Measurements from ENCODE around the gene CBX4. TPM values are rescaled to one million over a fixed set of nuclear protein-coding genes. Genes with fewer than 3 reads are reported as not detected.

Gene CBX4
- total RNA-seq, 4 donors from 2014 or later, result 3.0 to 9.0 (median 5.3) TPM

DNA sequence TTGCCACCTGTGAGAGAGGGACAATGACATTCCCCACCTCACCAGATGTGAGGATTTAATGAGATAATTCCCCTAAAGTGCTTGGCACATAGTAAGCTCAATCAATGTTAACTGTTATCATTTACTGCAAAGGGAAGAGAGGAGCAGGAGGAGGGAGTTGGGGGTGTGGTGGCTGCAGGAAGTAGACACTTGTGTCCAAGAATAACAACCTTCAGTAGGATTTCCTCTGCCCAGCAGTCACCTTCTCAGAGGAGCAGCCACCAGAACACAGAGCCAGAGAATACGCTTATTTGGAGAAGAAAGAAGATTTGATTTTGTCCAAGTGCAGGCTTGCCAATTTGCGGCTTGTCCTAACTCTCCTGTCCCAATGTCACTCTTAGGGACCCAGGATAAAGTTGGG, 10.2 kb downstream of the CBX4 start:
- TF ChIP-seq POLR2A (IDR thresholded peaks at IDR 0.05), result no peak
- TF ChIP-seq, protein P1, sequence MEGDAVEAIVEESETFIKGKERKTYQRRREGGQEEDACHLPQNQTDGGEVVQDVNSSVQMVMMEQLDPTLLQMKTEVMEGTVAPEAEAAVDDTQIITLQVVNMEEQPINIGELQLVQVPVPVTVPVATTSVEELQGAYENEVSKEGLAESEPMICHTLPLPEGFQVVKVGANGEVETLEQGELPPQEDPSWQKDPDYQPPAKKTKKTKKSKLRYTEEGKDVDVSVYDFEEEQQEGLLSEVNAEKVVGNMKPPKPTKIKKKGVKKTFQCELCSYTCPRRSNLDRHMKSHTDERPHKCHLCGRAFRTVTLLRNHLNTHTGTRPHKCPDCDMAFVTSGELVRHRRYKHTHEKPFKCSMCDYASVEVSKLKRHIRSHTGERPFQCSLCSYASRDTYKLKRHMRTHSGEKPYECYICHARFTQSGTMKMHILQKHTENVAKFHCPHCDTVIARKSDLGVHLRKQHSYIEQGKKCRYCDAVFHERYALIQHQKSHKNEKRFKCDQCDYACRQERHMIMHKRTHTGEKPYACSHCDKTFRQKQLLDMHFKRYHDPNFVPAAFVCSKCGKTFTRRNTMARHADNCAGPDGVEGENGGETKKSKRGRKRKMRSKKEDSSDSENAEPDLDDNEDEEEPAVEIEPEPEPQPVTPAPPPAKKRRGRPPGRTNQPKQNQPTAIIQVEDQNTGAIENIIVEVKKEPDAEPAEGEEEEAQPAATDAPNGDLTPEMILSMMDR (IDR thresholded peaks at IDR 0.05 in 4 of 5, conservative IDR thresholded peaks at IDR 0.05 in 1 of 5), result no peak
- H3K4me1 ChIP-seq, result peaks cover 5 to 14% of the 10 kb centered on the region in 2 donors
- in situ Hi-C loops (cut with MboI; ENCODE audit: low sequenced_read_pairs in 4 of 4), result no loop called here

DNA sequence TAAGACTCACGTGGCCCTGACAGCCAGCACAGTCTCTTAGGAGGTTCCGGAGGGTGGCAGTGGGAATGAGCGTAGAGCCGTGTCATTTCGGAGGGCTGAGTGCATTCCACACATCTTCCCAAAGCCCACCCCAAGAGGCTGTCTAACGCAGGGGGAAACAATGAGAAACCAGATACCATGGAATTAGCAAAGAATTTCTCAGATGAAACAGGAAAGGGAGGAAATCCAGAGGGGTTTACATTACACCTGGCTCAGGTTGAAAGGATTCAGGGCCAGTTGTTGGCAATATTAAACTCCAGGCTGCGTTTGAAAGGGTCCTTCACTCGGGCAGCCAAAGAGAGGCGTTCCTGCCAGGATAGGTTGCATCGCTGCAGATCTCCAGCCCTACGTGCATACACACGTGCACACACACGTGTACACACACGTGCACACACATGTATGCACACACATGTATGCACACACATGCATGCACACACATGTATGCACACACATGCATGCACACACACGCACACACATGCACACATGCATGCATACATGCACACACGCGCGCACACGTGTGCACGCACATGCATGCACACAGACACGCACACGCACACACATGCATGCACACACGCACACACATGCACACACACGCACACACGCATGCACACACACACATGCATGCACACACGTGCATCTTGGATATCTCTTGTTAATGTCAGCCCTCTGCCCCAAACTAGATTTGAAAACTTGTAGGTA, 12.2 kb downstream of the CBX4 start:
- no peaks in the 10 kb centered on the region for H3K9me3 ChIP-seq
- ATAC-seq, result no peak
- in situ Hi-C loops (cut with MboI; ENCODE audit: low sequenced_read_pairs in 4 of 4) (no loop called here), intact Hi-C loops (cut with DNase I; ENCODE audit: low total_unique reads) (no loop called here)
- H3K36me3 ChIP-seq, result no peaks in the 10 kb centered on the region
- peaks cover 11 to 19% (median 14%) of the 10 kb centered on the region in 3 donors for H3K27me3 ChIP-seq
- no peak overlapping the region for H3K27ac ChIP-seq
- TF ChIP-seq, protein P1 (IDR thresholded peaks at IDR 0.05 in 4 of 5, conservative IDR thresholded peaks at IDR 0.05 in 1 of 5), result no peak
- no peak for TF ChIP-seq POLR2A (IDR thresholded peaks at IDR 0.05)
- DNase-seq, result no peak
- H3K4me3 ChIP-seq, result no peak overlapping the region
- H3K4me1 ChIP-seq, result peaks cover 5% of the 10 kb centered on the region in 2 donors

More for the DNA sequence above, 10.2 kb downstream of the CBX4 start:
- H3K27me3 ChIP-seq, result peaks cover 19 to 25% (median 23%) of the 10 kb centered on the region in 3 donors
- H3K4me3 ChIP-seq, result no peak overlapping the region
- DNase-seq, result no peak
- intact Hi-C loops (cut with DNase I; ENCODE audit: low total_unique reads), result no loop called here
- no peaks in the 10 kb centered on the region for H3K9me3 ChIP-seq
- no peak overlapping the region for H3K27ac ChIP-seq
- no peaks in the 10 kb centered on the region for H3K36me3 ChIP-seq
- ATAC-seq, result no peak

DNA sequence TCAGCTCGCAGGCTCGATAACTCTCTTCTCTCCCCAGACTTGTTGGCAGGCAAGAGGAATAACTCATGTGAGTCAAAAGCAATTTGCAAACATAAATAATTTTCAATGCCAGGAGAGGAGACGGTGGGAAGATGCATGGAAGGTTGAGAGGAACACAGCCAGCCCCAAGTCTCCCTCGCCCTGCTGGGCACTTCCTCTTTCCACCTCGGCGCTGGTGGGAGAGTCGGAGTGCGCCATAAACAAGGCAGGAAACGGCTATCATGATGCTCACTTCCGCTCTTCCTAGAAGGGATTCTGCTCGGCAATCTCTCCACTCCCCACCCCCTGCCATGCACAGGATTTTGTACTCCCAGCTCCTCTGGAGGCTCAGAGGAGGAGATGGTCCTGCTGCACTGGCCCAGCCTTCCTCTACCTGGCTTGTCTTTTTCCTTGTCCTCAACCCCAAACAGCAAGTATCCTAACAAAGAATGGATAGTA, 13.0 kb downstream of the CBX4 start:
- TF ChIP-seq POLR2A (IDR thresholded peaks at IDR 0.05), result no peak
- TF ChIP-seq, protein P1 (IDR thresholded peaks at IDR 0.05 in 4 of 5, conservative IDR thresholded peaks at IDR 0.05 in 1 of 5), result no peak
- intact Hi-C loops (cut with DNase I; ENCODE audit: low total_unique reads), result no loop called here
- ATAC-seq (no peak), DNase-seq (no peak)
- Histone ChIP-seq H3K9me3 (no peaks in the 10 kb centered on the region), H3K4me1 (peaks cover 0 to under 1% of the 10 kb centered on the region in 2 donors), H3K27me3 (peaks cover 8 to 16% (median 14%) of the 10 kb centered on the region in 3 donors), H3K4me3 (no peak overlapping the region), H3K27ac (no peak overlapping the region), H3K36me3 (no peaks in the 10 kb centered on the region)
- in situ Hi-C loops (cut with MboI; ENCODE audit: low sequenced_read_pairs in 4 of 4), result no loop called here

DNA sequence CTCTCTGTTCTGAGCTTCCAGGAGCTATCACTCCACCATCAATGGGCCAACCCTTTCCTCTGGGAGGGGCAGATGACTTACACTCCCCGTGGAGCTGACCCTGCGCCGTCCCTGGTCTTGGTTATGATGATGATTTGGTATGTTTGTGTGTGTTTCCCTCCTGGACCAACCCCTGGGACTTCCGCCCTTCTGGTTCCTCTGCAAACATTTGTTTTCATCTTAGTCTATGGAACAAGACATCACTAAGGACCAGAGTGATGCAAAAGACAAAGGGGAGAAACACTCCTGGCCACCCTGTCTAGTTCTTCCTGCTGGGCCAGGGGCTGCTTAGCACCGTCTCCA, 13.7 kb downstream of the CBX4 start:
- H3K4me1 ChIP-seq, result no peaks in the 10 kb centered on the region
- peaks cover 8 to 16% (median 14%) of the 10 kb centered on the region in 3 donors for H3K27me3 ChIP-seq
- no peaks in the 10 kb centered on the region for H3K9me3 ChIP-seq
- DNase-seq, result no peak
- H3K36me3 ChIP-seq, result no peaks in the 10 kb centered on the region
- in situ Hi-C loops (cut with MboI; ENCODE audit: low sequenced_read_pairs in 4 of 4), result no loop called here
- no peak for ATAC-seq
- no peak overlapping the region for H3K27ac ChIP-seq
- TF ChIP-seq, protein P1 (IDR thresholded peaks at IDR 0.05 in 4 of 5, conservative IDR thresholded peaks at IDR 0.05 in 1 of 5), result no peak
- no peak for TF ChIP-seq POLR2A (IDR thresholded peaks at IDR 0.05)
- H3K4me3 ChIP-seq, result no peak overlapping the region
- intact Hi-C loops (cut with DNase I; ENCODE audit: low total_unique reads), result no loop called here

Measured in gastrocnemius medialis (tissue), 4 donors.